GM19025 (cell line): ENCODE measurements around the gene MCM7.

Experiments
- ATAC-seq: cut with Tn5 transposase; IDR thresholded peaks from one replicate; pipeline ENCODE4 v1.9.1; 2021; ENCODE audit warnings: mild to moderate bottlenecking, low read depth, moderate library complexity; ENCODE audit not compliant: unreplicated experiment

The MCM7 gene

DNA sequence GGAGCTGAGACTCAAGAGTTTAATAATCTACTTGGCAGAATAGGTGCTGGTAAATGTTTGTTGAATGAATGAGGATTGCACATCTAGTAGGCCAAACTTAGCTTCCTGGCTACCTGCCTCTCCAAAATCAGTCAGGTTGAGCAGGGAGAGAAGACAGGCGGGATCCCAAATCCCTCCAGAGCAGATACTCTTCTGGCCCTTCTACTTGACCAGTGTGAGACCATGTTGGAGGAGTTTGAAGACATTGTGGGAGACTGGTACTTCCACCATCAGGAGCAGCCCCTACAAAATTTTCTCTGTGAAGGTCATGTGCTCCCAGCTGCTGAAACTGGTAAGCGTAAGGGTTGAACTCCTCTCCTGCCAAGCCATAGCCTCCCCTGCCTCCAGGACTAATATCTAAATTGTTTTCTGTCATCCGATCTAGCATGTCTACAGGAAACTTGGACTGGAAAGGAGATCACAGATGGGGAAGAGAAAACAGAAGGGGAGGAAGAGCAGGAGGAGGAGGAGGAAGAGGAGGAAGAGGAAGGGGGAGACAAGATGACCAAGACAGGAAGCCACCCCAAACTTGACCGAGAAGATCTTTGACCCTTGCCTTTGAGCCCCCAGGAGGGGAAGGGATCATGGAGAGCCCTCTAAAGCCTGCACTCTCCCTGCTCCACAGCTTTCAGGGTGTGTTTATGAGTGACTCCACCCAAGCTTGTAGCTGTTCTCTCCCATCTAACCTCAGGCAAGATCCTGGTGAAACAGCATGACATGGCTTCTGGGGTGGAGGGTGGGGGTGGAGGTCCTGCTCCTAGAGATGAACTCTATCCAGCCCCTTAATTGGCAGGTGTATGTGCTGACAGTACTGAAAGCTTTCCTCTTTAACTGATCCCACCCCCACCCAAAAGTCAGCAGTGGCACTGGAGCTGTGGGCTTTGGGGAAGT is 23.4 kb upstream of the MCM7 start:
- no peak for ATAC-seq

- ATAC-seq: no peak
These were observed 21.4 kb upstream of the MCM7 start for GRCh38 chr7:100122568-100122967.

GRCh38 chr7:100122067-100122466 is 20.9 kb upstream of the MCM7 start:
- no peak for ATAC-seq

GRCh38 chr7:100120733-100121036 is 19.5 kb upstream of the MCM7 start:
- ATAC-seq: no peak

DNA sequence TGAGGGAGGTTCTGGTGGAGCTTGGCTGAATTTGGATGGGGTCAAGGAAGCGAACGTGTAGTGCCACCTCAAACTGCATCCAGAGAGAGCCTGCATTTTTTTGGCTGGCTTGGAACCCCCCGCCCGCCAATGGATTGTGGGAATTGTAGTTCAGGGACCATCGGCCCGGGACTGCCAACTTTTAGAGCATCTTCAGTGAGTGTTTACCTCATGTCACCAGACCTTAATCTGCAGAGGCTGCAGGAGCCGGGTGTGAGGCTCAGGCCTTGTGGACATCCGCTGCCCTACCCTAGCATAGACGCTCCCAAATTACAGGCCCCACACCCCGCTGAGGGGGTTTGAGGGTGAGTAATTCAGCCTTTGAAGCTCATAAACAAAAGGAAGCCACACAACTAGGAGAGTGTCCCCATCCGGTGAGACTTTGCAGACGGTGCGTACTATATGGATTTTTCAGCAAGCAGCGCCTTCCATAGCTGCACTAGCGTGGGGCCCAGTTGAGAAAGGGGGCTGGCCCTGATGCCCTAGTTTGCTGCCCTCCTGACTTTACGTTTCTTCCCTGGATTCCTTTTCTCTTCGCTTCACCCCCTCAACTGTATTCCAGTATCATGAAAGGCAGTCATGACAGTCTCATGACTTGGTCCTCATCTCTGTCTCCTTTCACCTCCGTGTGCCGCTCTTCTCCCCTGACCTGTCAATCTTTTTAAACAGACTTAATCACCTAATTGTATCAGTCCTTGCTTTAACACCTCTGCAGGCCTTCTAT is 19.0 kb upstream of the MCM7 start:
- peak; percentile 23 for ATAC-seq

DNA sequence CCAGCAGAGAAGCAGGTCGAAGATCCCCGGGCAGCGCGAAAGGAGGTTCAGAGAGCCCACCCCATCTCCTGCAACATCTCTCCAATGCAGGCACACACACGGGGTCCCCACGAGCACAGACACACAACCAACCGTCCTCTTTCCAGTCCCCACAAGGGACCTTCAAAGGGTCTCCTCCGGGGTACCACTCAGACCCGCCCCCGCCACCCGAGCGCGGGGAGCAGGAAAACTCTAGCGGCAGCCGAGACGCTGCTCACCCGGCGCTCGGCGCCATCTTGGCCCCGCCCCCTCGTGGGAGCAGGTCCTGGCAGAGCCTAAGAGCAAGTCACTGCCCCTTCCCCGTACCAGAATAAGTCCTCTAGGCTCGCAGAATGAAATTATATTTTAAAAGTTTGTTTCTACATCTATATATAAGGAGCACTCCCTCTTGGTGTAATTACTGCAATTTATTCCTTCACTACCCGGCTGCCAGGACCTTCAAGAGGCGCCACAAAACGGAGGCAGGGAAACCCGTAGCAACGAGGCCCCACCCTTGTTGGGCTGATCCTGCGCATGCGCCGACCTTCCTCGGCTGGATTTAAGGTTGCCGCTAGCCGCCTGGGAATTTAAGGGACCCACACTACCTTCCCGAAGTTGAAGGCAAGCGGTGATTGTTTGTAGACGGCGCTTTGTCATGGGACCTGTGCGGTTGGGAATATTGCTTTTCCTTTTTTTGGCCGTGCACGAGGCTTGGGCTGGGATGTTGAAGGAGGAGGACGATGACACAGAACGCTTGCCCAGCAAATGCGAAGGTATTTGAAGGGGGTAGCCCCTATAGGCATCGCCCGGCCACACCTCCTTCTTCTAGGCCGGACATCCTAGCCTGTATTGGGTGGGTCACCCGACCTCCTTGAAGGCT is 18.1 kb upstream of the MCM7 start, which contains the start of the genes CNPY4 and TAF6:
Gene CNPY4 (plus strand): TSS at position 563 of the 898 bp plus-strand sequence. CDS start 111 bp downstream, at position 674.
Gene TAF6 (minus strand): TSS at position 287 of the 898 bp plus-strand sequence. CDS start 5,149 bp downstream, outside the sequence.
- peak; percentile 68 for ATAC-seq

GRCh38 chr7:100118388-100119071 is 17.3 kb upstream of the MCM7 start:
- ATAC-seq: no peak

GRCh38 chr7:100115026-100115425 is 13.8 kb upstream of the MCM7 start:
- no peak for ATAC-seq

DNA sequence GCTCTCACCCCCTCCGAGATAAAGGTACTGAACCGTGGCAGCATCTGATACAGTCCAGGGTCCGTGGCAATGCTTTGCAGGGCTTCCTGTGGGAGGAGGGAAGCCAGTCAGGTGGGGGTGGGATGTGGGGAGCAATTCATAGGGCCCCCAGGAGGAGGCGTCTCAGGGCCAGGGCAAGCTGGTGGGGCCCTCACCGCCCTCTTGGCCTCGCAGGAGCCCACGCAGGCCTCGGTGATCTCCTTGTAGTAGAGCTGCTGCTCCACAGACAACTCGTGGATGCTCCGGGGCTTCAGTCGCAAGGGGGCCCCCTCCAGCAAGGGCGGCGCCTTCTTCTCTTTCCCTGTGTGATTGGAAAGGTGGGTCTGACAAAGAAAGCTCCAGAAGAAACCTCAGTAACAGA is 10.7 kb upstream of the MCM7 start:
- ATAC-seq: no peak

DNA sequence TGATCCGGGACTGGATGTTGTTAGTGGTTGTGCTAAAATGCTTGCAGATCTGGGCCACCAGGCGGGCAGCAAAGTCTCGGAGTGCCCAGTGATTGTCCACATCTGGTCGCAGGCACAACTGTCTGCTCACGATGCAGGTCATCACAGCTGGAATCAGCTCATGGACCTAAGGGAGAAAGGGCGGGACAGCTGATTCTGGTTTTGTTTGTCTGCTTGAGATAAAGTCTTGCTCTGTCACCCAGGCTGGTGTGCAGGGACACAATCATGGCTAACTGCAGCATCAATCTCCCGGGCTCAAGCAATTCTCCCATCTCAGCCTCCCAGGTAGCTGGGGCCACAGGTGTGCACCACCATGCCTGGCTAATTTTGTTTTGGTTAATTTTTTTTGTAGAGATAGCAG is 10.0 kb upstream of the MCM7 start:
- ATAC-seq: no peak

GRCh38 chr7:100109521-100110163 is 8.4 kb upstream of the MCM7 start:
- ATAC-seq: no peak

GRCh38 chr7:100107890-100108289 is 6.7 kb upstream of the MCM7 start:
- ATAC-seq: no peak

- ATAC-seq: no peak
These were observed 6.0 kb upstream of the MCM7 start for GRCh38 chr7:100107125-100107737.

DNA sequence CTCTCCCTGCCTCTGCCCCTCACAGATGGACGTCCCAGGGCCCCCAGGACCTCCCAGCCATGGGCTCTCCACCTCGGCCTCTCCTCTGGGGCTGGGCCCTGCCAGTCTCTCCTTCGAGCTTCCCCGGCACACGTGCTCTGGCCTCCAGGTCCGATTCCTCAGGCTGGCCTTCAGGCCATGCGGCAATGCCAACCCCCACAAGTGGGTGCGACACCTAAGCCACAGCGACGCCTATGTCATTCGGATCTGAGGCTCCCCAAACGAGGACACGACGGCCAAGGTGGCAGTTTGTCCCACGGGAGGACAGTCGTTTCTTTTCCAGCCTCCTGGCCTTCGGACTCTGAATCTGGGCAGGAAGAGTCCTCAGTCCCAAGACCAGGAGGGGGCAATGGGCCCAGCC is 5.4 kb upstream of the MCM7 start:
- no peak for ATAC-seq

GRCh38 chr7:100105534-100105933 is 4.3 kb upstream of the MCM7 start:
- no peak for ATAC-seq

GRCh38 chr7:100102950-100103840 is 2.0 kb upstream of the MCM7 start:
- no peak for ATAC-seq

GRCh38 chr7:100100420-100101015 is 679 bp downstream of the MCM7 start:
- peak; percentile 51 for ATAC-seq

- ATAC-seq: no peak
These were observed 1.7 kb downstream of the MCM7 start for GRCh38 chr7:100099452-100099851.
